ENCODE results near the gene LARP4B.

The LARP4B gene

GRCh38 chr10:931326-932318 is at the start of gene LARP4B:
TSS of gene LARP4B (minus strand) at chr10:931705. CDS start at chr10:885721, 45,984 bp downstream.
- DNase-seq (ENCODE audit: low spot score): peak; percentile 99

DNA sequence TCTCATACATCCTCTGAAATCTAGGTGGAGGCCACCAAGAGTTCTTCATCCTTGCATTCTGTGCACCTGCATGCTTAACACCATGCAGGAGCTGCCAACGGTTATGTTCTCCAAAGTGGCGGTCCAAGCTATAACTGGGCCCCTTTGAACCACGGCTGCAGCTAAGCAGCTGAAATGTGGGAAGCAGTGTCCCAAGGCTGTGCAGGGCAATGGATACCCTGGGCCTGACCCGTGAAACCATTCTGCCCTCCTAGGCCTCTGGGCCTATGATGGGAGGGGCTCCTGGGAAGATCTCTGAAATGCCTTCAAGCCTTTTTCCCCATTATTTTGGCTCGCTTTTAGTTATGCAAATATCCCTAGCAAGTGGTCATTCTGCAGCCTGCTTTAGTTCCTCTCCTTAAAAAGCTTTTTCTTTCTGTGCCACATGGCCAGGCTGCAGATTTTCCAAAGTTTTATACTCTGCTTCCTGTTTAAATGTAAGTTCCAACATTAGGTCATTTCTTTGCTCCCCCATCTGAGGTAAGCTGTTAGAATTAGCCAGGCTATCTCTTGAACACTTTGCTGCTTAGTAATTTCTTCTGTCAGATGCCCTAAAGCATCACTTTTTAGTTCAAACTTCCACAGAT is 49.1 kb upstream of the LARP4B start:
- no peak for DNase-seq (ENCODE audit: low spot score)

- no peak for DNase-seq (ENCODE audit: low spot score)
Observed at GRCh38 chr10:978826-979421, 47.4 kb upstream of the LARP4B start.

GRCh38 chr10:976316-976715 is 44.8 kb upstream of the LARP4B start:
- no peak for DNase-seq (ENCODE audit: low spot score)

- no peak for DNase-seq (ENCODE audit: low spot score)
Observed at GRCh38 chr10:974785-975074, 43.2 kb upstream of the LARP4B start.

GRCh38 chr10:974038-974784 is 42.7 kb upstream of the LARP4B start:
- DNase-seq (ENCODE audit: low spot score): peak; percentile 87

GRCh38 chr10:972763-973162 is 41.3 kb upstream of the LARP4B start:
- no peak for DNase-seq (ENCODE audit: low spot score)

GRCh38 chr10:971613-972012 is 40.1 kb upstream of the LARP4B start:
- no peak for DNase-seq (ENCODE audit: low spot score)

DNA sequence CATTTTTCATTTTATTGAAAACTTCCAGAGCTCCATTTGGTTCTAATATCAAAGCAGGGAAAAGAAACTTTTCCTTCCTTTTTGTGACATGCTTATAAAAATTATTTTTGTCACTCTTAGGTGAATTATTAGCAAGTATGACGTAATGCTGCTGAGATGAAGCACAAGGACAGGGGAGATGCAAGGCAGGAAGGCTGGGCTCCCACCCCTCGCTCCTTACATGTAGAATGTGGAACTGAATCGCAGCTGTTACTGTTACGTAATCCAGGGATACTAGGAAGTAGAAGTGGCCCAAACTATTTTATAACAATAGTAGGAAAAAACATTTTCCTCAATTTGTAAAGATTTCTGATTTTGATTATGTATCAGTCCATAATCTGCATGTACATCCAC is 39.6 kb upstream of the LARP4B start:
- DNase-seq (ENCODE audit: low spot score): peak; percentile 16

DNA sequence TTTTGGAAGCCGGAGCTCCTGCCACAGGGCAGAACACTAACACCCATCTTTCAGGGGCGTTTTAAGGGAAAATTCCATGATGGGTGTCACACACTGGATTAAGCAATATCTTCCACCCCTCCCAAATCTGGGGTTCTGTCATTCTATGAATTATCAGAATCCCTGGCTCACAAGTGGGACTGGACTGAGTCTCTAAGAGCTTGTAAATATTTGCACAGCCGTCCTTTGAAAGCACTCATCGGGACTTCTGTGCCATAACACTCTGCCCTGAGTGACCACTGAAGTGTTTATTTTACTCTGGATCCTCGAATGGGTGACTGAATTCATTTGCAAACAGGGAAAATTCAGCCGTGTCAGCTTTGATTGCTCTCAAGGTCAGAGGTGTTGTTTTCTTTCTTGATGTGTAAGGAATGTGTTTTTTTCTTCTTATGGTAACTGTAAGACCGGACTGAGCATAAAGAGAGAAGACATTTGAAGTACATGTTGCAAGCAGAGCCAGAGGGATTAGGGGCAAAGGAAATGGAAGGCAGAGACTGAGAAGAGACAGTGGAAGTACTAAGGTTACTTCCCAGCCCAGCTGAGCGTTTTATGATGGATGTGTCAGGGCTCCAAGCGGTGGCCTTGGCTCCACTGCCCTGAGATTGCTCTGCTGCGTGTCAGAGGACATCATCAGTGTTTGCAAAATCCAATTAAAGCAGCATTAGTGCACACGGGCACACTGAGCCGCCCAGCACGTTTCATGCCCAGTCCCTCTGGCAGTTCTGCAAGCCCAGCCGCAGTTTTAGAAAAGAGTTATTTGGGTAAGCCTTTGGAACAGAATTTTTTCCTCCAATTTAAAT is 39.0 kb upstream of the LARP4B start:
- peak; percentile 43 for DNase-seq (ENCODE audit: low spot score)

- no peak for DNase-seq (ENCODE audit: low spot score)
Observed at GRCh38 chr10:969473-970150, 38.1 kb upstream of the LARP4B start.

GRCh38 chr10:968546-969199 is 37.2 kb upstream of the LARP4B start:
- no peak for DNase-seq (ENCODE audit: low spot score)

DNA sequence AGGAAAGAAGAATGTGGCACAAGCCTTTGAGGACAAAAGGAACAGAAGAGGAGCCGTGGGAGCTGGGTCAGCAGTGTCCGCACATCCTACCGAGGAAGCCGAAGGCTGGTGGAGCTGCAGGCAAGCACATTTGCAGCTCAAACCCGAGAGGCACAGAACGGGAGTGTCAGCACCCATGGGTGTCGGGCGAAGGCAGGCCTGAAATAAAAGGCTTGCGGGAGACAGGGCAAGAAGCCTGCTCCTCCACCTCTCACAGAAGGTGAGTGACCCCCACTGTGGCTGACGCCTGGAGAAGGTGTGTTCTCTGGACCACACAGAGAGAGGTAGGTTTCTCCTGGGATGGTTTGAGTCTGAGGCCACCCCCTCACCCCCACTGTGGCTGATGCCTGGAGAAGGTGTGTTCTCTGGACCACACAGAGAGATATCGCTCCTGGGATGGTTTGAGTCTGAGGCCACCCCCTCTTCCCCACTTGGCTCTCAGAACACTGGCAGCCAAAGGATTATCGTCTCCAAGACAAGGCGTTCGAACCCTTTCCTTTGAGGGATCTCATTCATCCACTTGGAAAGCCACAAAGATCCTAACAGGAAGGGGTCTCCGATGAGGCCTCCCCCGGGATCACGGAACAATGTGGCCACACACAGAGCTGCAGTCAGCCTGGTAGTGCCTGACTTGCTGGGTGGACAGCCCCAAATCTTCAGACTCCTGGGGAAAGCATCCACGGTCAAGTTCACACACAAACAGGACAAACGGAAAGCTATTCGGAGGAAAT is 35.1 kb upstream of the LARP4B start:
- no peak for DNase-seq (ENCODE audit: low spot score)

DNA sequence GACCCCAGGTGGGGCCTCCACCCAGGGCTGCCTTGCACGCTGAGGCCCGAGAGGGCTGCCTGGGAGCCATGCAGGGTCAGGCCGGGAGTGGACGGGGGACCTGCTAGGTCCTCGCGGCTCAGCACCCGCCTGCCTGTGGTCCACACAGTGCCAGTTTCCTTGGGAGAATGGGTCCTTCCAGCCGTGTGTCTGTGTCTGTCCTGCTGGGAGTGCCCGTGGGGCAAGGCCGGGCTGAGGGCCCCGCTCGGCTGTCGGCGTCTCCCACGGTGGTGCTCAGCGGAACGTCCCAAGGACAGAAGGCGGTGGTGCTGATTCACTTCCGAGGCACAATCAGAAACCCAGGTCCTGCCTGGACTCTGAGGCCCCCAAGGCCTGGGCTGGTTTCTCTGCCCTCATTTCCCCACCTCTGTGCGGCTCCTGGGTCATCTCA is 33.5 kb upstream of the LARP4B start:
- no peak for DNase-seq (ENCODE audit: low spot score)

GRCh38 chr10:964321-964987 is 32.9 kb upstream of the LARP4B start:
- DNase-seq (ENCODE audit: low spot score): no peak

DNA sequence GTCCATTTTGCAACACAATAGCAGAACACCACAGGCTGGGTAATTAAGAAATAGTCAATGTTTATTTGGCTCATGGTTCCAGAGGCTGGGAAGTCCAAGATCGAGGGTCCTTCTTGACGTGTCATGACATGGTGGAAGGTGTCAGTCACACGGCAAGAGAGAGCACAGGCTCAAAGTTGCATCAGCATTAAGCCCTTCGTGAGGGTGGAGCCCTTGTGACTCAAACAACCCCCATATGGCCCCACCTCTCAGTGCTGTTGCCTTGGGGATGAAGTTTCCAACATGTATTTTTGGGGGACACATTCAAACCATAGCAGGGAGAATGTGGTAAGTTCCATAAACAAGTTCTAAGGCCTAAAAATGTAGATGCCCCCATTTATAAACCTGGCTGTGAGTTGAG is 32.1 kb upstream of the LARP4B start:
- no peak for DNase-seq (ENCODE audit: low spot score)

DNA sequence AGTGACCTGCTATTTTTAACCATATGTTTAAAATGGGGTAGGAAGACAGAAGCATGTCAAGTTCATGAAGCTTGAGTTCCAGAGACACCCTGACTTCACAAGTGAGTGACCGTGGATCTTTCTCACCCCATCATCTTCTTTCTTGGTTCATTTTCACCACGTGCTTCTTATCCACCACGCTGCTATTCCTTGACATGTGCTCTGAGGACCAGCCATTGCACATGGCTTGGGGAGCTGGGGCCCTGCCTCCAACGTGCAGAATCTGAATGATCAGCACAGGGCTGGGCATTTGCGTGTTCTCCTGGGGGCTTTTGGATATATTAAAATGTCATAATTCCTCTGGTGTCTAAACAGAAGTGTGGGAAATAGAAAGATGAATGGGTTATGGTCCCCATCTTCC is 31.7 kb upstream of the LARP4B start:
- DNase-seq (ENCODE audit: low spot score): no peak

DNA sequence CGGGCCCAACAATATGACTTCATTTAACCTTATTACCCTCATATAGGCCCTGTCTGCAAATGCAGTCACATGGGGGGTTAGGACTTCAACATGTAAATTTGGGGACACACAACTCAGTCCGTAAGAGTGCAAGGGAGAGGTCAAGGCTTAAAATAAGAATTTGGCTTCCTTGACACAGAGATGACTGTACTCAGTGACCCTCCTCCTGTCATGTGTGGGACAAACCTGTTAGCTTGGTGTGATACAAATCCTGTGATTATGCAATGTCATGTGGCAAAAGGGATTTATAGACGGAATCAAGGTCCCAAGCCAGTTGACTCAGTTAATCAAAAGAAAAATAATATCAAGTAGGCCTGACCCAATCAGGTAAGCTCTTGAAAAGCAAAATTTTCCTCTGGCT is 30.8 kb upstream of the LARP4B start:
- DNase-seq (ENCODE audit: low spot score): no peak

- no peak for DNase-seq (ENCODE audit: low spot score)
Observed at GRCh38 chr10:958856-959255, 27.4 kb upstream of the LARP4B start.

Data from kidney tubule cell (primary cell).